CD1c-positive myeloid dendritic cell (primary cell): ENCODE data around the gene AGPAT3.
A peak's percentile ranks its signal among the peaks of the same experiment; 100 is the strongest.

Source experiments
- DNase-seq: peaks from one replicate; pipeline ENCODE4 v3.0.0-alpha.2; 2016; ENCODE audit errors: extremely low spot score

The AGPAT3 gene

DNA sequence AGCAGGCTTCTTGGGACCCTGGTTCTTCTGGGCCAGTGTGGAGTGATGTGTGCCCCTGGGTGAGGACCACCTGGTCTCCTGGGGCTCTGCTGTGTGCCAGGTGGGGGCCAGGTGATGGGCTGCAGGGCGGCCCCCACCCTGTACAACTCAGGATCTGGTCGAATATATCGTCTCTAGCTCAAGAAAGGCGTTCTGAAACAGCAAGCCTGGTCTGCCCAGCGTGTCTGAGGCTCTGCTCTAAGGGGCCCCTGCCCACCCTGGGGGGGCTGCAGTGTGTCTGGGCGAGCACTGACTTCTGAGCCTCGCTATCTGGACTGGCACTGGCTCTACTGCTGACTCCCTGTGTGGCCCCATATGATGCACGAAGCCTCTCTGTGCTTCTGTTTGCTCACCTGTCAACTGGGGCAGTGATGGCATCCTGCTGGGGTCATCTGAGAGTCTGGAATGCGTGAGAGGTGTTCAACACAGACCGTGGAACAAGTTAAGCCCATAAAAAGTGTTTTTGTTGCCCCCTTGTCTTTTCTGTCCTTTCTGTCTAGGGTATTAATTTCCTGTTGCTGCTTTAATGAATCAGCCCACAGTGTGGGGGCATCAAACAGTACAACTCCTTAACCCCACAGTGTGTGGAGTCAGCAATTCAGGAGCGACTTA, 91.1 kb downstream of the AGPAT3 start:
- DNase-seq = no peak

DNA sequence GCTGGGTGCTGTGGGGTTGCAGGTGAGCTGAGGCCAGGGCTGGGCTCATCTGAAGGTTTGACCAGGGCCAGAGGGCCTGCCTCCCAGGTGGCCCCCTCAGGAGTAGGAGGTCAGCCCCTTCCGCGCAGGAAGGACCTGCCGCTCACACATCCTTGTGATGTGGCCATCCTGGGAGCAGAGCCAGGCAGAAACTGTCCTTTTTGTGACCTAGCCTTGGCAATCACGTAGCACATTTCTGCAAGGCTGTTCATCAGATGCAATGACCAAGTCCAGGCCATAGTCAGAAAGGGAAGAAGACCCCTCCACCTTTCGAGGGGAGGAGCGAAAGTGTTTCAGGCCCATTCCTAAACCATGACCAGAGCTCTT, 91.6 kb downstream of the AGPAT3 start:
- no peak for DNase-seq

DNA sequence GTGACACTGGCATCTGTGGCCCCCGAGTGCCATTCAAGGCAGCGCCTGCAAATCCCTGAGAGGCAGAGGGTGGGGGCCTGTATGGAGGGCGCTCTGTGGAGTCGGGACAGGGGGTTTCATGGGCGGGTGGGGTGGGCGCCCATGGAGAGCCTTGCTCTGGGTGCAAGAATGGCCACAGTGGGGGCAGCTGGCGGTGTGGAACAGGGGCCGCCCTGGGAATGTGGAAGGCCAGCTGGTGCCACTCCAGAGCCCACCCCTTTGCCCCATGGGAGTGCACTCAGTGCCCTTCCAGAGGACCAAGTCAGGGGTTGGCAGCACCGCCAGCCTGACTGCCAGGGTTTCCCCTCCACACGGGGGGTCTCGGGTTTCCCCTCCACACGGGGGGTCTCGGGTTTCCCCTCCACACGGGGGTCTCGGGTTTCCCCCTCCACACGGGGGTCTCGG, 92.1 kb downstream of the AGPAT3 start:
- no peak for DNase-seq

DNA sequence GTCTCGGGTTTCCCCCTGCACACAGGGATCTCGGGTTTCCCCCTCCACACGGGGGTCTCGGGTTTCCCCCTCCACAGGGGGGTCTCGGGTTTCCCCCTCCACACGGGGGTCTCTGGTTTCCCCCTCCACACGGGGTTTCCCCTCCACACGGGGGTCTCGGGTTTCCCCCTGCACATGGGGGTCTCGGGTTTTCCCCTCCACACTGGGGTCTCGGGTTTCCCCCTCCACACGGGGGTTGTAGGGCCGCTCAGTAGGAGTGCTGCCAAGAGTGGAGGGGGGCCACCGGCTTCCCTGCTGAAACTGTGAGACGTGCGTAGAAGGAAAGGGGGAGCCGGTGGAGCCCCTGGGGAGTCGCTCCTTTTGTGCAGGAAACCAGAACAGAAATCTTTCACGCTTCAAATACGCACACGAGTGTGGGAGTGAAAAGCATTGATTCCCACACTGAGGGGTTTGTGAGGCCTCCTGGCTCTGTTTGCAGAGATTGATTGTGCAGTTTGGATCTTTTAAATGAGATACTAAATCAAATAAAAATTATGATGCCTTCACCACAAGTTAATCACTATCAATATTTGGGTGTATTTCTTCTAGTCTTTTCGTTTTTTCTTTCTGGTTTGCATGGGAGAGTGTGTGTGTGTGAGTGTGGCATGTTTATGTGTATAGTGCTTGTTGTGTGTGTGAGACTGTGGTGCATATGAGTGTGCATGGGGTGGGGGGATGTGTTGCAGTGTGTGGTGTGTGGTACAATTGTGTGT, 92.8 kb downstream of the AGPAT3 start:
- DNase-seq = no peak

DNA sequence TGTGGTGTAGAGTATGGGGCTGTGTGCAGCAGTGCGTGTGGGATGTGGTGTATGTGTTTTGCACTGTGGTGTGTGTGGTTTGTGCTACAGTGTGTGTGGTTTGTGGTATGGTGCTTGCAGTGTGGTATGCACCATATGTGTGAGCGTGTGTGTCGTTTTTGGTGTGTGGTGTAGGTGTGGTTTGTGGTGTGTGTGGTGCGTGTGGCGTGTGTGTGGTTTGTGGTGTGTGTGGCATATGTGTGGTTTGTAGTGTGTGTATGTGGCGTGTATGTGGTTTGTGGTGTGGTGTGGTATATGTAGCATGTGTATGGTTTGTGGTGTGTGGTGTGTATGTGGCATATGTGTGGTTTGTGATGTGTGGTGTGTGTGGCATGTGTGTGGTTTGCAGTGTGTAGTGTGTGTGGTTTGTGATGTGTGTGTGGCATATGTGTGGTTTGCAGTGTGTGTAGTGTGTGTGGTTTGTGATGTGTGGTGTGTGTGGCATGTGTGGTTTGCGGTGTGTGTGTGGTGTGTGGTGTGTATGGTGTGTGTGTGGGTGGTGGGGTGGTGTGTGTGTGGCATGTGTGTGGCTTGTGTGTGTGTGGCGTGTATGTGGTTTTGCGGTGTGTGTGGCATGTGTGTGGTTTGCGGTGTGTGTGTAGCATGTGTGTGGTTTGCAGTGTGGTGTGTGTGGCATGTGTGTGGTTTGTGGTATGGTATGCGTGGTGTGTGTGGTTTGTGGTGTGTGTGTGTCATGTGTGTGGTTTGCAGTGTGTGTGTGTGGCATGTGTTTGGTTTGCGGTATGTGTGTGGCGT, 93.5 kb downstream of the AGPAT3 start:
- DNase-seq = no peak

DNA sequence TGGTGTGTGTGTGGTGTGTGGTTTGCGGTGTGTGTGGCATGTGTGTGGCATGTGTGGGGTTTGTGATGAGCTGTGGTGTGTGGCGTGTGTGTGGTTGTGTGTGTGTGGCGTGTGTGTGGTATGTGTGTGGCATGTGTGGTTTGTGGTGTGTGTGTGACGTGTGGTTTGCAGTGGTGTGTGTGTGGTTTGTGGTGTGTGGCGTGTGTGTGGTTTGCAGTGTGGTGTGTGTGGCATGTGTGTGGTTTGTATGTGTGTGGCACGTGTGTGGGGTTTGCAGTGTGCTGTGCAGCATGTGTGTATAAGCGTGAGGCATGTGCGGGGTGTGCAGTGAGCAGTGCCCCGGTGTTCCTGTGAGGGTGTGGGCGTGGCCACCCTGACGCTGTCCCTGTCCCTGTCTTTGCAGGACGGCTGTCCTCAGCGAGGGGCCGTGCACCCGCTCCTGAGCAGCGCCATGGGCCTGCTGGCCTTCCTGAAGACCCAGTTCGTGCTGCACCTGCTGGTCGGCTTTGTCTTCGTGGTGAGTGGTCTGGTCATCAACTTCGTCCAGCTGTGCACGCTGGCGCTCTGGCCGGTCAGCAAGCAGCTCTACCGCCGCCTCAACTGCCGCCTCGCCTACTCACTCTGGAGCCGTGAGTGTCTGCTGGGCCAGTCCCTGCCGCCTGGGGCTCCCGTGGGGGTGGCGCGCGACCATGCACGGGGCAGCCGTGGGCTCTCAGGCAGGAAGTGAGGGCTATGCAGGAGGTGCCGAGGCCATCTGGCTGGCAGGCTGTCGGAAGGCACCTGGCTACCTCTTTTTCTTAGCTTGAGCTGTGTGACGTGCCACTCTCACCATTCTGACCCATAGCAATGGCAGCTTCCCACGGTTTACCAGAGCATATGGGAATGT, 94.5 kb downstream of the AGPAT3 start:
- DNase-seq = no peak

DNA sequence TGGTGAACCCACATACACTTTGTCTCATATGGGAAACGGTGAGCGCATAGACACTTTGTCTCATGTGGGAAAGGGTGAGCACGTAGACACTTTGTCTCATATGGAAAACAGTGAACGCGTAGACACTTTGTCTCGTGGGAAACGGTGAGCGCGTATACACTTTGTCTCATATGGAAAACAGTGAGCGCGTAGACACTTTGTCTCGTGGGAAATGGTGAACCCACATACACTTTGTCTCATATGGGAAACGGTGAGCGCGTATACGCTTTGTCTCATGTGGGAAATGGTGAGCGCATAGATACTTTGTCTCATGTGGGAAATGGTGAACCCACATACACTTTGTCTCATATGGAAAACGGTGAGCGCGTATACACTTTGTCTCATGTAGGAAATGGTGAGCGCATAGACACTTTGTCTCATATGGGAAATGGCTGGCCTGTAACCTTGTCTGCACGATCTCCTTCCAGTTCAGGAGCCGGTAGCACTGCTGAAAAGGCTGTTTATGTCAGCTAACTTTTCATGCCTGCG, 96.4 kb downstream of the AGPAT3 start:
- no peak for DNase-seq

DNA sequence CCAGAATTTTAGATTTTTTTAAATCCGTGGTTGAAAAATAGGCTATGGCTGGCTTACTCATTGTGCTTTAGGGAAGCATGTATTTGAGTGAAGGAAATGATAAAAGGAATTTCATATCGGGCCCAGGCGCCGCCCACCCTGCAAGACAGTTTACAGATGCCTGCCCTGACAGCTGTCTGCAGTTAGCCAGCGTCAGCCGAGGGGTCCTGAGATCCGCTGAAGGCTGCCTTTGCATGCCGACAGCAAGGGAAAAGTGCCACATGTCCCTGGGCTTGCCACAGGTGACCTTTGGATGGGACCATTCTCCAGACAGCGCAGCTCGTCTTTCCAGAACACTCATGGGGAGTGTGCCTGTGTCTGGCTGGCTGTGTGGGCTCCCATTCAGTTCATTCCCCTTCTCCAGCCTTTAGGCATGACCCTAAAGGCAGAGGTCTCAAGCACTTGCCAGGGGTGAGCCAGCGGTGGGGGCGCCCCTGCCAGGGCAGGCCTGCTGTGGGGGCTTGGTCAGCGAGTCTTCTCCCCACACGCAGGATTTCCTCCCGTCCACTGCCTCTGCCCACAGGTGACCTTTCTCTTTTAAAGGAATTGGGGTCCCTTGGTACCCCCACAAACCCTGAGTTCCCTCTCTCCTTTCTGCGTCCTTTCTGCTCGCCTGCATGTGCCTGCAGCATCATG, 101.0 kb downstream of the AGPAT3 start:
- no peak for DNase-seq

DNA sequence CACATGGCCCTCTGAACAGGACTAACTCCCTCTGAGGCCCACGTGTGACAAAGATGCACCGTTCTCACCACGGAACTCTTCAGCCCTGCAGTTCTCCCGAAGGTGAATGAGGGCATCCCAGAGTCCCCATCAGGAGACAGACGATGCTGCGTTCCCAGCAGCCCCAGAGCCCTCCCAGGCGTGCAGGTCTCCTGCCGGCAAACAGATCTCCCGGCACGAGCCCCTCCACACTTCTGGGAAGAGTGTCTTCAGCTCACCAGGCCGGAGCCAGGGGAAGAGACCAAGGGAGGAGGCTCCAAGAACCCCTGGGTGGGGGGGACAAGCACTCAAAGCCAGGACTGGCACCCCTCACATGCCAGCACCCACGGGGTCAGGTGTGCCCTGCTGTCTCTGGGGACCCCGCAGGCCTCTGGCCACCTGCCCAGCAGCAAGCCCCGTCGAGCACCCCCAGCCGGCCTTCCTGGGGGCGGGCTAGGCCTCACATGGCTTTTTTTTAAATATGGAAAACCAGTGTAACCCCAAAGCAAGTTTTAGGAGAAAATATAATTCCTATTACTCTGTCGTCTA, 102.0 kb downstream of the AGPAT3 start:
- DNase-seq = no peak

DNA sequence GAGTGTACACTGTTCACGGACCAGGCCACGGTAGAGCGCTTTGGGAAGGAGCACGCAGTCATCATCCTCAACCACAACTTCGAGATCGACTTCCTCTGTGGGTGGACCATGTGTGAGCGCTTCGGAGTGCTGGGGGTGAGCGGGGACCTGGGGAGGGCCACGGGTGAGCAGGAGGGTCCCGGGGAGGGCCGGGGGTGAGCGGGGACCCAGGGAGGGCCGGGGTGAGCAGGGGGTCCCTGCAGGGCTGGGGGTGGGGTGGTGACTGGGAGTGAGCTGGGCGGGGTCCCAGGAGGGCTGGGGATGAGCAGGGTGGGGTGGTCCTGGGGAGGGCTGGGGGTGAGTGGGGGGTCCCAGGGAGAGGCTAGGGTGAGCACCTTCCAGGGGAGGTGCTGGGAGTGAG, 103.0 kb downstream of the AGPAT3 start:
- DNase-seq = no peak

DNA sequence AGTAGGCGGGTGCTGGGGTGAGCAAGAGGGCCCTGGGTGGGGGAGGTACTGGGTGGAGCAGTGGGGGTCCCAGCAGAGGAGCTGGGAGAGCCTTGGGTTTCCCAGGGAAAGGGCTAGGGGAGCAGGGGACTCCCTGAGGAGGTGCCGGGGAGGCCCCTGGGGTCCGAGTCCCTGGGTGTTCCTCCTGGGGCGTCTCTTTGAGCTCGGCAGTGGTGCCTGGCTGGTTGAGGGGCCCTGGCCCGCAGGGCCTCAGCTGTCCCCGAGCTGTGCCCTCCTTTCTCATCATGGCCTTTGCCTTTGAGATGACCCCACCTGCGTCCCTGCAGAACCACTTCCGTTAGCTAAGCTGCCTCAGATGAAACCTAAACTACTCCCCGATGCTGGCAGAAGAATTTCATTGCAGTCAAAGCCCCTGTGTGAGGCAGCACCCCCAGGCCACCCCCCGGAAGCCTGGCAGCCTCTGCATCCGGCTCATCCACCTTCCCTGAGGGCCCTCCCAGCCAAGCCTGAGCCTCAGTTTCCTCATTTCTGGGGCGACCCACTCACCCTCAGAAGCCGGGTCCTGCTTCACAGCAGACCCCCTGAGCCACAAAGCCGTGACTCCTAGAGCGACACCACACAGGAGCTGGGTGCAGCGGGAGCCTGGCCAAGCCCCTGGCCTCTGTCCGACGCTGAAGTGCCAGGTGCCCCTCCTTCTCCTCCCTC, 103.5 kb downstream of the AGPAT3 start:
- no peak for DNase-seq

DNA sequence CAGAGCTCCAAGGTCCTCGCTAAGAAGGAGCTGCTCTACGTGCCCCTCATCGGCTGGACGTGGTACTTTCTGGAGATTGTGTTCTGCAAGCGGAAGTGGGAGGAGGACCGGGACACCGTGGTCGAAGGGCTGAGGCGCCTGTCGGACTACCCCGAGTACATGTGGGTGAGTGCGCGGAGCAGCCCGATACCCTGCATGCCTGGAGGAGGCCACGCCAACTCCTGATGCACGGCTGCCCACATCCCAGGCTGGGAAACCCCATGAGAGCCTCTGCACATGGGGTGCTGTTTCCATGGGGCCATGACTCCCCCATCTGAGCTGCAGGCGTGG, 104.1 kb downstream of the AGPAT3 start:
- no peak for DNase-seq

DNA sequence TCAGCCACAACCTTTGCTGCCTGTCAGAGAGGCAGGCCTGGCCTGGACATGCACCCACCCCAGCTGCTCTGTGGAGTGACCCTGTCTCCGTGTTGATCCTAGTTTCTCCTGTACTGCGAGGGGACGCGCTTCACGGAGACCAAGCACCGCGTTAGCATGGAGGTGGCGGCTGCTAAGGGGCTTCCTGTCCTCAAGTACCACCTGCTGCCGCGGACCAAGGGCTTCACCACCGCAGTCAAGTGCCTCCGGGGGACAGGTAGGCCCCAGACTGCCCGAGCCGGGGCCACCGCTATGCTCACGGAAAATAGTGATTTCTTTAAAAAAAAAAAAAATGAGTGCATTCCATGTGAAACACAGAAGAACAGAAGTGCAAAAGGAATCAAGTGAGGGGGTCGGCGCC, 105.5 kb downstream of the AGPAT3 start:
- no peak for DNase-seq

DNA sequence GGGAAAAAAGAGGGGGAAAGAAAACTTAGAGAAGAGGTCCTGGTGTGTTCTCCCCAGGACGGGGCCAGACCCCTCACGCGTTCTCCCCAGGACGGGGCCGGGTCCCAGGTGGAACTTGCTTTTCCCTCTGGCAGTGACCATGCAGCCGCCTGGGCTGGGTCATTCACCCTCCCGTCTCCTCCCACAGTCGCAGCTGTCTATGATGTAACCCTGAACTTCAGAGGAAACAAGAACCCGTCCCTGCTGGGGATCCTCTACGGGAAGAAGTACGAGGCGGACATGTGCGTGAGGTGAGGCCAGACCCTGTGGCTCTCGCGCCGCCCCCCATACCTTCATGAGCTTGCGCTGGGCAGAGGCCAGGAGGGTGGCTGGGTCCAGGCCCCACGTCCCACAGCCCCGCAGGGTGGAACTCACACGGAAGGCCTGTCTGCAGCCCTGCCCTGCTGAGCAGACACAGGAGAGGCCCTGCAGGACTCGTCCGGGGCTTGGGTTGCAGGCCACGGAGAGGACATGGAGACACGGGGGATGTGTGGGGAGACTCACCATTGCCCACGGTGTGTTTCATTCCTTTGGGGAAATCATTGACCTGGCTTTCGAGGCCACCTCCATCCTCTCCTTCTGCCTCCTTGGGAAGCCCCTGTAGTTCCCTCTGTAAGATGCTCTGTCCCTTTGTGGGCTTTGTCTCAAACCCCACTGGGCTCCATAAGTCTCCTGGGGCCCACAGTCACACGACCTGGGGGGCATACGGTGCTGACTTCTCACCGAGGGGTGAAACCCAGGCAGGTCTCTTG, 106.4 kb downstream of the AGPAT3 start:
- peak; percentile 22 for DNase-seq

DNA sequence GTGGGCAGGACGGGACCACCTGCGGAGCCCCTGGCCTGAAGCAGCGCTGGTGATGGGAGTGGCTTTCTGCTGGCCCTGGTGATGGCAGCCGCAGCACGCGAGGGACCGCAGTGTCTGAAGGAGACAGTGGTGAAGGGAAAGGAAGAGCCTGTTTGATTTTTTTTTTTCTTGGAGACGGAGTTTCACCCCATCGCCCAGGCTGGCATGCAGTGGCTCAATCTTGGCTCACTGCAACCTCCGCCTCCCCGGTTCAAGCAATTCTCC, 106.9 kb downstream of the AGPAT3 start:
- no peak for DNase-seq

DNA sequence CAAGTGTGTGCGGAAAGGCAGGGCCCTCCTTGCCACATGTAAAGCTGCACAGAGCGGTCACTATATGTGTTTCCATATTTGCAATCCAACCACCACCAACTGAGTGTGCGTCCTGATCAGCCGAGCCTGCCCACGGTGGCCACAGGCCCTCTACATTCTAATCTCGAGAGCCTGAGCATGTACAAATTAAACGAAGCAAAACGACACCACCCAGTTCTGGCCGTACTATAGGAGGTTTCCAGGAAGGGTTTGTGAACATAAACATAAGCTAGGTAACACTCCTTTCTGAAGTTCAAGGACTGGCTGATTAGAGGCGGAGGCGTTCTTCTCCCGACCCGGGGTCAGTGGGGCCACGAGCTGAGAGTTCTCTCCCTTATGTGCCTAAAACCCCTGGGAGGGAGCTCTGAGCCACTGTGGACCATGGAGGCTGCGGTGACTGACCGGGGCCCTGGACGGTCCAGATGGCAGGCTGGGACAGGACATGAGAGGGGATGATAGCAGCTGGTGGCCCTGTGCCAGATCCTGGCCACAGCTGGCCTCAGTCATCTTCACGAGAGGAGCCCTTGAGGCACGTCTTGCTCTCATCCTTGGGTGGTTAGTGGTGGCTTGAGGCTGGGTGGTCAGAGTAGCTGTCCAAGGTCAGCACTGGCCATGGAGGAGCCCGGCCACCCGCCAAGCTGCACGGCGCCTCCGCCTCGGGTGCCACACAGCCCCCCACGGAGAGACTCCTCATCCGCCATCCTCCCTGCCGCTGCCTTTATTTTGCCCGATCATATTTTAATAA, 108.0 kb downstream of the AGPAT3 start:
- no peak for DNase-seq

DNA sequence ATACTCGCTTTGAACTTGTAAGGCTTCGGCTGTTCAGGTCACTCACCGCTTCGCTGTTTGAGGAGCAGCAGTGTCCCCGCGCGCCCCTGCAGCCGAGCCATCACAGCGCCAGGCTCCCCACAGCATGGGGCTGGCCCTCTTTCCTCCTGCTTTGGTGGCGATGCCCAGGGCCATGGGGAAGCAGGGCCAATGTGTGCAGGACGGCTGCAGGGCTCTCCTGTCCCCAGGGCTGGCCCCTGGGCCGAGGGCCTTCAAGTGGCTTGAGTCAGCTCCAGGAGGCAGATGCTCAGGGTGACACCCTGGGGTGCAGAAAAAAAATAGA, 108.6 kb downstream of the AGPAT3 start:
- no peak for DNase-seq

DNA sequence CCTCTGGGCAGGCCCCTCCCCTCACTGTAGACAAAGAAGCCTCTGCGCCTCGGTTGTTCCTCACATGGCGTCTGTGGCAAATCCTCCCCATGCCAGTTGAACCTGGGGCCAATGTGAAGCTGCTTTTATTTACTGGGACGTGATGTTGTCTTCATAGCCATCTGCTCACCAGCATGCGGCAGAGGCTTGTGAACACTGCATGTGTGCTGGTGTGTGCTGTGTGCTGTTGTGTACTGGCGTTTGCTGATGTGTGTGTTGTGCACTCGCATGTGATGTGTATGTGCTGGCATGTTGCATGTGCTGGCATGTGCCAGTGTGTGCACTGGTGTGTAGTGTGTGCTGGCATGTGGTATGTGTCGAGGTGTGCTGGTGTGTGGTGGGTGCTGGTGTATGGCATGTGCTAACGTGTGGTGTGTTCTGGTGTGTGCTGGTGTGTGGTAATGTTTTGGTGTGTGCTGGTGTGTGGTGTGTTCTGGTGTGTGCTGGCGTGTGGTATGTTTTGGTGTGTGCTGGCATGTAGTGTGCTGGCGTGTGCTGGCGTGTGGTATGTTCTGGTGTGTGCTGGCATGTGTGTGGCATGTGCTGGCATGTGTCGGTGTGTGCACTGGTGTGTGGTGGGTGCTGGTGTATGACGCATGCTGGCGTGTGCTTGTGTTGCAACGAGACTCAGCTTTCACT, 109.9 kb downstream of the AGPAT3 start:
- no peak for DNase-seq
